CD4-positive, alpha-beta T cell treated with Interleukin-10 for 1 hour (primary cell): Measurements from ENCODE around the gene ZNF584.
"Not testable (repeated sequence)": the region's sequence is repeated elsewhere in the genome, so short reads cannot be mapped to it uniquely, and the experiment has no call there.

Experiments
- DNase-seq: peaks from one replicate; pipeline ENCODE4 v3.0.0-alpha.2; 2020

ZNF584 gene

GRCh38 chr19:58408152-58409009, at the start of gene ZNF584:
Gene ZNF584 (plus strand): TSS chr19:58408649. CDS start chr19:58409148, 499 bp downstream.
- peak; percentile 95 for DNase-seq

- DNase-seq = no peak
These were observed 46.6 kb upstream of the ZNF584 start for GRCh38 chr19:58361900-58362271.

GRCh38 chr19:58362272-58362994, 46.0 kb upstream of the ZNF584 start, which contains the start of gene ZNF497:
Gene ZNF497 (minus strand): TSS chr19:58362751. CDS start chr19:58357635, 5,116 bp downstream.
- peak; percentile 97 for DNase-seq

GRCh38 chr19:58364146-58364545, 44.3 kb upstream of the ZNF584 start:
- DNase-seq = no peak

GRCh38 chr19:58366585-58367430, 41.6 kb upstream of the ZNF584 start:
- no peak for DNase-seq

- no peak for DNase-seq
These were observed 40.6 kb upstream of the ZNF584 start for GRCh38 chr19:58367698-58368454.

GRCh38 chr19:58368561-58369360, 39.7 kb upstream of the ZNF584 start:
- DNase-seq = no peak

GRCh38 chr19:58372311-58373133, 35.9 kb upstream of the ZNF584 start:
- no peak for DNase-seq

- DNase-seq = no peak
These were observed 34.2 kb upstream of the ZNF584 start for GRCh38 chr19:58374200-58374599.

- not testable (repeated sequence) for DNase-seq
These were observed 31.7 kb upstream of the ZNF584 start for GRCh38 chr19:58376724-58377123.

GRCh38 chr19:58379246-58379645, 29.2 kb upstream of the ZNF584 start:
- DNase-seq = no peak

GRCh38 chr19:58380037-58380661, 28.3 kb upstream of the ZNF584 start:
- DNase-seq = no peak

GRCh38 chr19:58380662-58381459, 27.6 kb upstream of the ZNF584 start, which contains the start of gene ZNF837:
Gene ZNF837 (minus strand): TSS chr19:58381030. CDS start chr19:58369332, 11,698 bp downstream.
- DNase-seq = peak; percentile 100

- no peak for DNase-seq
These were observed 26.8 kb upstream of the ZNF584 start for GRCh38 chr19:58381460-58382212.

- no peak for DNase-seq
These were observed 25.3 kb upstream of the ZNF584 start for GRCh38 chr19:58382997-58383603.

GRCh38 chr19:58385313-58385890, 23.0 kb upstream of the ZNF584 start:
- DNase-seq = no peak

GRCh38 chr19:58385891-58386575, 22.4 kb upstream of the ZNF584 start:
- DNase-seq = no peak
